ENCODE measurements around the gene SH3BP4.

SH3BP4 gene

GRCh38 chr2:234917211-234917975, 34.4 kb upstream of the SH3BP4 start:
- Histone ChIP-seq H3K27ac (ENCODE audit: low read depth, low read length) (no peak overlapping the region), H4K20me1 (ENCODE audit: control insufficient read depth, insufficient read depth, low read depth, low read length) (no peaks in the 10 kb centered on the region), H3K4me2 (ENCODE audit: low read length) (no peak overlapping the region), H3K36me3 (ENCODE audit: control insufficient read depth, low read length) (no peaks in the 10 kb centered on the region), H3K9me2 (replicated peaks; ENCODE audit: control insufficient read depth, low read length) (no peaks in the 10 kb centered on the region), H3K4me1 (ENCODE audit: control insufficient read depth, low read length) (no peaks in the 10 kb centered on the region), H3K79me2 (ENCODE audit: control insufficient read depth, low read length) (no peaks in the 10 kb centered on the region), H3K9me3 (ENCODE audit: control insufficient read depth, insufficient read depth, low read length) (no peaks in the 10 kb centered on the region), H3F3A (ENCODE audit: control insufficient read depth, insufficient read depth) (no peaks in the 10 kb centered on the region), H3K27me3 (ENCODE audit: control insufficient read depth, low read length) (no peaks in the 10 kb centered on the region), H3K4me3 (ENCODE audit: low read length) (no peak overlapping the region)
- TF ChIP-seq EZH2phosphoT487 (IDR thresholded peaks at IDR 0.05; ENCODE audit: borderline replicate concordance, low read length), result no peak

- H4K20me1 ChIP-seq (ENCODE audit: control insufficient read depth, insufficient read depth, low read depth, low read length), result no peaks in the 10 kb centered on the region
- no peaks in the 10 kb centered on the region for H3K79me2 ChIP-seq (ENCODE audit: control insufficient read depth, low read length)
- H3K27me3 ChIP-seq (ENCODE audit: control insufficient read depth, low read length), result no peaks in the 10 kb centered on the region
- H3K4me1 ChIP-seq (ENCODE audit: control insufficient read depth, low read length), result no peaks in the 10 kb centered on the region
- H3K36me3 ChIP-seq (ENCODE audit: control insufficient read depth, low read length), result no peaks in the 10 kb centered on the region
- H3K4me3 ChIP-seq (ENCODE audit: low read length), result no peak overlapping the region
- H3K9me2 ChIP-seq (replicated peaks; ENCODE audit: control insufficient read depth, low read length), result no peaks in the 10 kb centered on the region
- no peak overlapping the region for H3K4me2 ChIP-seq (ENCODE audit: low read length)
- no peaks in the 10 kb centered on the region for H3K9me3 ChIP-seq (ENCODE audit: control insufficient read depth, insufficient read depth, low read length)
- H3F3A ChIP-seq (ENCODE audit: control insufficient read depth, insufficient read depth), result no peaks in the 10 kb centered on the region
- H3K27ac ChIP-seq (ENCODE audit: low read depth, low read length), result no peak overlapping the region
- TF ChIP-seq, protein P1, sequence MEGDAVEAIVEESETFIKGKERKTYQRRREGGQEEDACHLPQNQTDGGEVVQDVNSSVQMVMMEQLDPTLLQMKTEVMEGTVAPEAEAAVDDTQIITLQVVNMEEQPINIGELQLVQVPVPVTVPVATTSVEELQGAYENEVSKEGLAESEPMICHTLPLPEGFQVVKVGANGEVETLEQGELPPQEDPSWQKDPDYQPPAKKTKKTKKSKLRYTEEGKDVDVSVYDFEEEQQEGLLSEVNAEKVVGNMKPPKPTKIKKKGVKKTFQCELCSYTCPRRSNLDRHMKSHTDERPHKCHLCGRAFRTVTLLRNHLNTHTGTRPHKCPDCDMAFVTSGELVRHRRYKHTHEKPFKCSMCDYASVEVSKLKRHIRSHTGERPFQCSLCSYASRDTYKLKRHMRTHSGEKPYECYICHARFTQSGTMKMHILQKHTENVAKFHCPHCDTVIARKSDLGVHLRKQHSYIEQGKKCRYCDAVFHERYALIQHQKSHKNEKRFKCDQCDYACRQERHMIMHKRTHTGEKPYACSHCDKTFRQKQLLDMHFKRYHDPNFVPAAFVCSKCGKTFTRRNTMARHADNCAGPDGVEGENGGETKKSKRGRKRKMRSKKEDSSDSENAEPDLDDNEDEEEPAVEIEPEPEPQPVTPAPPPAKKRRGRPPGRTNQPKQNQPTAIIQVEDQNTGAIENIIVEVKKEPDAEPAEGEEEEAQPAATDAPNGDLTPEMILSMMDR (IDR thresholded peaks at IDR 0.05; ENCODE audit: low read depth, low read length, poor library complexity, severe bottlenecking), result no peak
- TF ChIP-seq EZH2phosphoT487 (IDR thresholded peaks at IDR 0.05; ENCODE audit: borderline replicate concordance, low read length), result no peak
Measured at GRCh38 chr2:234919711-234920110, 32.1 kb upstream of the SH3BP4 start.

- no peaks in the 10 kb centered on the region for H3K36me3 ChIP-seq (ENCODE audit: control insufficient read depth, low read length)
- no peaks in the 10 kb centered on the region for H3K79me2 ChIP-seq (ENCODE audit: control insufficient read depth, low read length)
- H4K20me1 ChIP-seq (ENCODE audit: control insufficient read depth, insufficient read depth, low read depth, low read length), result no peaks in the 10 kb centered on the region
- H3K9me3 ChIP-seq (ENCODE audit: control insufficient read depth, insufficient read depth, low read length), result no peaks in the 10 kb centered on the region
- TF ChIP-seq, protein P1 (IDR thresholded peaks at IDR 0.05; ENCODE audit: low read depth, low read length, poor library complexity, severe bottlenecking), result no peak
- no peak for TF ChIP-seq EZH2phosphoT487 (IDR thresholded peaks at IDR 0.05; ENCODE audit: borderline replicate concordance, low read length)
- H3F3A ChIP-seq (ENCODE audit: control insufficient read depth, insufficient read depth), result no peaks in the 10 kb centered on the region
- no peaks in the 10 kb centered on the region for H3K9me2 ChIP-seq (replicated peaks; ENCODE audit: control insufficient read depth, low read length)
- no peaks in the 10 kb centered on the region for H3K4me1 ChIP-seq (ENCODE audit: control insufficient read depth, low read length)
- H3K4me3 ChIP-seq (ENCODE audit: low read length), result no peak overlapping the region
- H3K27ac ChIP-seq (ENCODE audit: low read depth, low read length), result no peak overlapping the region
- no peaks in the 10 kb centered on the region for H3K27me3 ChIP-seq (ENCODE audit: control insufficient read depth, low read length)
- no peak overlapping the region for H3K4me2 ChIP-seq (ENCODE audit: low read length)
Measured at GRCh38 chr2:234920836-234921235, 31.0 kb upstream of the SH3BP4 start.

DNA sequence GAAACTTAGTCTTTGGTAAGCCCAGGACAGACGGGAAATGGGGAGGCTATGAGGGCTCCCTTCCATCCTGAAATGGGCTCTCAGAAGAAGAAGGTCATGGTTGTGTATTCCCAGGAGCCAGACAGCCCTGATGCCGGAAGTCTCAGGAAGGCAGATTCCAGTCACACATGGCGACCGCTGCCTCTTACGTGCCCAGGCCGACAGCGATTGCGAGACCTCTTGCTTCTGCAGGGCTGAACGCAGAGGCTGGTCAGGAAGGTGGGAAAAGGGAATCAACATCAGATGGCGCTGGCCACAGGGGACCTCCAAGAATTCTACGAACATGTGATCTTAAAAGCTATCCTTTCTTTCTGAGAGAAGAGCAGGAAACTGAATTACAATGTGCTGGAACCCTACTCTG, 22.8 kb upstream of the SH3BP4 start:
- Histone ChIP-seq H4K20me1 (ENCODE audit: control insufficient read depth, insufficient read depth, low read depth, low read length) (no peaks in the 10 kb centered on the region), H3K9me2 (replicated peaks; ENCODE audit: control insufficient read depth, low read length) (no peaks in the 10 kb centered on the region), H3K36me3 (ENCODE audit: control insufficient read depth, low read length) (no peaks in the 10 kb centered on the region), H3K79me2 (ENCODE audit: control insufficient read depth, low read length) (no peaks in the 10 kb centered on the region), H3K27me3 (ENCODE audit: control insufficient read depth, low read length) (no peaks in the 10 kb centered on the region), H3K4me2 (ENCODE audit: low read length) (no peak overlapping the region), H3K27ac (ENCODE audit: low read depth, low read length) (no peak overlapping the region), H3K9me3 (ENCODE audit: control insufficient read depth, insufficient read depth, low read length) (no peaks in the 10 kb centered on the region), H3K4me3 (ENCODE audit: low read length) (no peak overlapping the region), H3F3A (ENCODE audit: control insufficient read depth, insufficient read depth) (no peaks in the 10 kb centered on the region), H3K4me1 (ENCODE audit: control insufficient read depth, low read length) (no peaks in the 10 kb centered on the region)
- no peak for TF ChIP-seq EZH2phosphoT487 (IDR thresholded peaks at IDR 0.05; ENCODE audit: borderline replicate concordance, low read length)
- TF ChIP-seq, protein P1 (IDR thresholded peaks at IDR 0.05; ENCODE audit: low read depth, low read length, poor library complexity, severe bottlenecking), result no peak
